HL-60/S4 (cell line): ENCODE measurements around the gene EFCC1.

ENCODE experiments used
- in situ Hi-C: fragments of 300-500 bp; cut with MboI; formaldehyde crosslinking; loops from 2 replicates; pipeline ENCODE4 v1.14.3; 2022; ENCODE audit warnings: low sequenced_read_pairs

EFCC1 gene

GRCh38 chr3:129001101-129001805, at the start of gene EFCC1:
Gene EFCC1 (plus strand): TSS chr3:129001304. CDS start chr3:129001629, 325 bp downstream.
- in situ Hi-C loops, result no loop called here

GRCh38 chr3:128956440-128956839, 44.7 kb upstream of the EFCC1 start:
- in situ Hi-C loops, result no loop called here

GRCh38 chr3:128965280-128965679, 35.8 kb upstream of the EFCC1 start:
- in situ Hi-C loops, result no loop called here

GRCh38 chr3:128965818-128966217, 35.3 kb upstream of the EFCC1 start:
- in situ Hi-C loops, result no loop called here

- in situ Hi-C loops, result no loop called here
Observed at GRCh38 chr3:128967748-128968355, 33.3 kb upstream of the EFCC1 start.

GRCh38 chr3:128969993-128970739, 30.9 kb upstream of the EFCC1 start:
- in situ Hi-C loops, result loop anchor here (10.0 kb wide), 1 partner anchor 275 kb away; the partner anchor contains the start of gene COPG1

GRCh38 chr3:128970740-128971047, 30.4 kb upstream of the EFCC1 start:
- in situ Hi-C loops, result loop anchor here (10.0 kb wide), 1 partner anchor 274 kb away; the partner anchor contains the start of gene COPG1

GRCh38 chr3:128971421-128972100, 29.5 kb upstream of the EFCC1 start:
- in situ Hi-C loops, result loop anchor here (10.0 kb wide), 1 partner anchor 273 kb away; the partner anchor contains the start of gene COPG1

GRCh38 chr3:128973988-128974564, 27.0 kb upstream of the EFCC1 start:
- in situ Hi-C loops, result loop anchor here (10.0 kb wide), 1 partner anchor 271 kb away; the partner anchor contains the start of gene COPG1

GRCh38 chr3:128975276-128975675, 25.8 kb upstream of the EFCC1 start:
- in situ Hi-C loops, result loop anchor here (10.0 kb wide), 1 partner anchor 270 kb away; the partner anchor contains the start of gene COPG1

- in situ Hi-C loops, result loop anchor here (5.0 kb wide), 1 partner anchor 39 kb away; no protein-coding TSS in a partner anchor
Observed at GRCh38 chr3:128983293-128984069, 17.6 kb upstream of the EFCC1 start.

- in situ Hi-C loops, result loop anchor here (5.0 kb wide), 1 partner anchor 38 kb away; no protein-coding TSS in a partner anchor
Observed at GRCh38 chr3:128984596-128984995, 16.5 kb upstream of the EFCC1 start.

- in situ Hi-C loops, result no loop called here
Observed at GRCh38 chr3:128987302-128988100, 13.6 kb upstream of the EFCC1 start.

GRCh38 chr3:128988286-128988685, 12.8 kb upstream of the EFCC1 start:
- in situ Hi-C loops, result no loop called here

GRCh38 chr3:128991355-128991895, 9.7 kb upstream of the EFCC1 start:
- in situ Hi-C loops, result no loop called here

- in situ Hi-C loops, result no loop called here
Observed at GRCh38 chr3:128992926-128993460, 8.1 kb upstream of the EFCC1 start.

GRCh38 chr3:128993461-128994172, 7.5 kb upstream of the EFCC1 start, which contains the start of gene CFAP92:
Gene CFAP92 (minus strand): TSS chr3:128994076. CDS start chr3:128993304, 772 bp downstream.
- in situ Hi-C loops, result no loop called here

- in situ Hi-C loops, result no loop called here
Observed at GRCh38 chr3:128994173-128994512, 7.0 kb upstream of the EFCC1 start.
